ENCODE measurements around the gene STK39.

Gene STK39

DNA sequence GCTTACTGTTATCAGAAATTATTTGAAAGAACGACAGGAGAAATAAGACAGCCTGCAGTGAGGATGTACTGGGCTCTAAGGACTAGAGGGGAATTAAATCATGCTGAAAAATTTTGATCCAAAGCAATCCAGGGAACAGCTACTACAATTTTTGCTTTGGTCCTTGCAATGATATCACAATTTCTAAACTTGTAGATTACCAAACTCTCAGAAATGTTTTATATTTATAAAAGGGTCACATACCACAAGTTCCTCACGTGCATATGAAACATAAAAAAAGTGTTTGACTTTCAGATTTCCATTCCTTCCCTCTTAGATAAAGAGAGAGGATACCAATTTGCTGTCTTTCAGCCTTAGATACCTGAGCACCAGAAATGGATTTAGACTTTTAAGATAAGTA lies 261.2 kb downstream of the STK39 start:
- no peak for DNase-seq

DNA sequence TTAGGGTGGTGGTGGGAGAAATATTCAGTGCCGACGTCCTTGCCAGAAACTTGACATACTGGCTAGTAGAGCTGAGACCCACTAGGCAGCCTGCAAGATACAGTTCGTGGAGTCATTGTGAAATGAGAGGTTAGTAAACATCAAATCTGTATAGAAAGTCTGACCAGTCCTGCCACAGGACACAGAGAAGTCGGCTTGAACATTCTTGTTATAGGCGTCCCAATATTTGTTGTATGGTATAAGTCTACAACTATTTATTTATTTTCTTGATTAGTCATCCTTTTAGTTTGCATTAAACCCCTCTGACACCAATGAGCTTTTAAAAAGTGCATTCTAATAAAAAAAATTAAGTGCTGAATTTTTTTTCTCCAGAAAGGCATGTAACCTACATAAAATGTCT lies 265.4 kb downstream of the STK39 start:
- DNase-seq, result no peak

DNA sequence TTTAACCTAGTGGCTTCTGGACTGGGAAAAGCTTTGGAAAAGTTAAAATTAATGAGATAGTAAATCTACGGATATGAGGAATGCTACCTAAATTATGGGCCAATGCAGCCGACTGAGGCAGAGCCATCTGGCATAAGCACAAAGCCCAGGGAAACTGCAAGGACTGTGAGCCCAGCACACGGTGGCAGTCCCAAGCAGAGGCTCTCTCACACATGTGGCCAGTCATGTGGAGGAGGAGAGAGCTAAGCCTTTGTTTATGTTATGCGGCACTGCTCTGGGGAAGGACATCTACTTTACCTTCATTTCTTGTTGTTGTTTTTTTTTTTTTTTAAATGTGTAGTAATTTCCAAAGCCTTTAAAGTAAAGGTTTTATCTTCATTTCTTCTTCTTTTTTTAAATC lies 267.0 kb downstream of the STK39 start:
- no peak for DNase-seq

DNA sequence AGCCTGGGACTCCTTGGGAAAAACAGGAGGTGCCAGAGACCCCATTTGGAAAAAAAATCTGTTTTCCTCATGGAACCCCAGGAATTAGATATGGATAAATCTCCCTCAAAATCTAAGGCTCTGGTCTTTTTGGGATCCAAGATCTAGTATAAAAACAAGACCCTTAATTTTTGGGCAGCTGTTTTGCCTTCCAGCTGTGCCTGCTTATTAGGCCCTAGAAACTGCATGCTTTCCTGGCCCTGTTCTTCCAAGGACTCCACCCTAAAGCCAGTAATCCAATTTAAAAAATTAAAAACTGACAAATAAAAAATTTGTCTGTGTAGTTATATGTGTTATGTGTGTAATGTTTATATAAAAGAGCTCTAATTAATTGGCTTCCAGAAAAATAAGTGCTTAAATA lies 274.6 kb downstream of the STK39 start:
- DNase-seq, result no peak

DNA sequence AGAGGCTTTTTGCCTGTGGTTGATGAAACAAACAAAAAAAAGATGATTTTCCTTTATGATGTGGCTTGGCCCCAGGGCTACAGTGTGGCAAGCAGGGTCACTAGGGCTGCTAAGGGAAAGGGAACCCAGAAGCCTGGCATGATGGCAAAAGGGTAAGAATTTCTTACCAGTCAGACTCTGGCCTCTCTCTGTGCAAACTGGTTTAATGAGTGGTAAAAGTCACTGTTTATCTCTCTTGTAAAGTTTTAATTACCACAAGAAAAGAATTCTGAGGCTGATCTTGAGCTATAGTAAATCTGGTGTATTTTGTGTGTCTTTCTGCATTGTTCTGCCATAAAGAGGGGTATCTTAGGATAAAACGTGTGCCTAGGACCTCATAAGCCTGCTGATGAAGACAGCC lies 275.4 kb downstream of the STK39 start:
- DNase-seq, result no peak

DNA sequence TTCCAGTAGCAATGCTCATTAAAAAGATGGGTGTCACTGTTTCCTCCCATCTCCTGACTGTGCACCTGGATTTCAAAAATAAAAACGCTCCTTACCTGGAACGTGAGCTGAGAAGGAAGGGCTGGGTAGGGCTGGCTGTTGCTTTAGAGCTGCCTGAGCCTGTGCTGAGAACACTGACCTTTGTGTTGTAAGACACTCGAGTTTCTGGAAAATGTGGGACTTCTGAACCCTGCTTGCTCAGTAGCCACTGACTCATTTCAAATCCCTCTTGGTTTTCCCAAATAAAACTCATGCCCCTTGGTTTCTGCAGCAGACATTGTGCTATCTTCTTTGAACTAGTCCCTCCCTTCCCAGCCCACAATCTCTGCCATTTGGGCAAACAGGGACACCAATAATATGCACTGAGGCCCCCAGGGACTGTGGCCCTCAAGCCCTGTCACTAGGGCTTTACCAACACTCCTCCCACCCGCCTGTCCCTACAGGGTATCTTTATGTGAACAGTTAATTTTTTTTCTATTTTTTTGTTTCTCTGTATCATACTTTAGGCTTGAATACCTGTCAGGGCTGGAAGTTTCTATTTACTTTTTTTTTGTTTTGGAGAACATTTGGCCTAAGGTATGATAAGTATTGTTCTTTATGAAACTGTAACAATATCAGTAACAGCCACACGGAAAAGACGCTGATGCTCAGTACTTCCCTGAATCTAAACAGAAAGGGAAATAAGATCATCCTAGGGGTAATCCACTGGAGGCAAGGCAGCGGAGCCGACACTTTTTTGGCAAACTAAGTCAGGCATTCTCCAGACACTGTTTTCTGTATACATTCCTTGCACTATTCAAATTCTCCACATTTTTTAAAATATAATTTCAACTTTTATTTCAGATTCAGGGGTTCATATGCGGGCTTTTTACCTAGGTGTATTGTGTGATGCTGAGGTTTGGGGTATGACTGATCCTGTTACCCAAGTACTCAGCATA lies 280.2 kb downstream of the STK39 start:
- DNase-seq, result no peak

DNA sequence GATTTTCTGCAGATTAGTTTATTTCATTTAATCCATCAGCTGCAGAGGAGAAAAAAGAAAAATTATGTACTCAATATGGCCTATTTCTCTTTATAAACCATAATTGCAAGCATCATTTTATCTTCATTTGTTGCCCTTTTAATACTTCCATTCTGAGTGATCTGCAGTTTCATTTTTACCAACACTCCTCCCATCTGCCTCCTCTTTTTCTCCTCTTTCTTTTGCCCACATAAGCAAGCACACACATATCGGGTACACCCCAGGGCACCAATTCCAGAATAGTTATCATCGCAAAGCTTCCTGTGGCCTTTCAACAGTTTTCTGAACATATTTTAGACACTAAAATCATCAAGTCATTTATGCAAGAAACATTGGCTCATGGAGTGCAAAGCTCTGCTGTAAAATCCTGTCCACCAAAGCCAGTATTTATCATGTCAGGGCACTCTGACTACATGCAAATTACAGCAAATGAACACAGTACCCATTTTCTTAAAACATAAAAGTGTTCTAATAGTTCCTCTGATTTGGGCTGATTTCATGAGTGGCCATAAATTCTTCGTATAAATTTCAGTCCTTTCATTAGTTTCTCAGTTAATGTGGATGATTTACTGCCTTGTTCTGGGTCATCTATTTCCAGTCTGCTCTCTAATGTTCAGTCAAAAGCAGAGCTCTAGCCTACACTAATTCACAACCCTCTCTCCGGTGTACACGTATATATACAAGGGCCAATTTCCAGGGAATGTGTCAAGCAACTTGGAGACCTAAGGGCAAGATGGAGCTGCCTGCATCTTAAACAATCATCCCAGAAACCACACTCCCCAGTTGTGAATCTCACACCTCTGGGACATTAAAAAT lies 281.3 kb downstream of the STK39 start:
- DNase-seq, result no peak

DNA sequence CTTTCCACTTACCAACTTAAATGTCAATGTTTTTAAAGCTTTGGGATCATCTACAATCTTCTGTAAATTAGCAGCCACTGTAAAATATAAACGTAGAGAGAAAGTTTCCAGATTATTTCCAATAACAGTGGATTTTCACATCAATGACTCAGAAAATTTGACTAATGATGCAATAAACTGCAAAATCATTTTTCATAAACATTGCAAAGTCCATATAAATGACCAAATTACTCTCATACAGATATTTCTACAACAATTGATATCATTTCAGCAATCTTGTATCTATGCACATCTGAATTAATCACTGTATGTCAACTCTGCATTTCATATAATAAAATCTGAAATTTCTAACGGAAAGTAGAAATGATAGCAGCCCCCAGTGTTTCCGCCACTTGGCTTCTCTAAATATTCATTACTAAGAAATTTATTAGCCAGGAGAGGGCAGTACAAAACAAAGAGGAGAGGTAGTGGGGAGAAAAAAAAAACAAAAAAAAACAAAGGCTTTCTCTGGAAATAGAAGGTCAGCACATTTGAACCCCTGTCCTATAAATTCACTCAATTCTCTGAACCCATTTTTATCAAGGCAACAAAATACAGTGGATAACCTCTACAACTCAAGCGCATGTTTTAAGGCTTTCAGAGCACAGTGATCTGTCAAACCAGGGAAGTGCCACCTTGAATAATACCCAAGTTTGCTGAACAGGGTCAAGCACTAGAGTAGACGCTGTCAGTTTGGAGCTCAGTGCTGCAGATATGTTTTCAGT lies 282.6 kb downstream of the STK39 start:
- no peak for DNase-seq

DNA sequence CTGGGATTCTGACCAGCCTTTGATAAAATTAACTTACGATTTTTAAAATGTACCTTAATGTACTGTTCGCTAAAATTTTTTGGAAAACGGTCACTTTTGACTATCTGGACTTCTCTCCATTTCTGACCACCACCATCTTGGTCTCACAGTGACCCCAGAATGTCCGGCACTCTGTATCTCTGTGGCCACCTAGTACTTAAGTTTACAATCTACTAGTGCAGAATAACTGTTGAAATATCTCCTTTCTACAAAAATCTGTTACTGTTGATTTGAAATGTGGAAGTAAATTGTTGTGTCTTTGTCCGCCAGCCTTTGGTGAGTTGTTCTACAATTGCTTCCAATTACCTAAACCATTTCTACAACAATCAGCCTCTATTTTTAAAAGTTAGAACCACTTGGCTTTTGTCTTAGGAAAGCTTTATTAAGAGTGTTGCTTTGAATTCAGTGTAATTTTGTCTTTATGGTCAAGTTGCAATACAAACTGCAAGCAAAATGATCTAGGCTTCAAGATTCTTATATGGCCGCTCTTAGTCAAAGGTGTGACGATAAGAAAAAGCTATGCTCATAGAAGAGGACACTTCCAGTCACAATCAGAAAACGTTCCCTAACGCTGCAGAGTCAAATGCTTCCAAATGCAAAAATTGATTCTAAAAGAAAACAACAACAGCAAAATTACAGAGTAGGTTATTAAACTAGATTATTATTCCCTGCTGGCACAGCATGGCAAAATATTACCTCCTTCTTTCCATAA lies 283.3 kb downstream of the STK39 start:
- DNase-seq, result no peak

DNA sequence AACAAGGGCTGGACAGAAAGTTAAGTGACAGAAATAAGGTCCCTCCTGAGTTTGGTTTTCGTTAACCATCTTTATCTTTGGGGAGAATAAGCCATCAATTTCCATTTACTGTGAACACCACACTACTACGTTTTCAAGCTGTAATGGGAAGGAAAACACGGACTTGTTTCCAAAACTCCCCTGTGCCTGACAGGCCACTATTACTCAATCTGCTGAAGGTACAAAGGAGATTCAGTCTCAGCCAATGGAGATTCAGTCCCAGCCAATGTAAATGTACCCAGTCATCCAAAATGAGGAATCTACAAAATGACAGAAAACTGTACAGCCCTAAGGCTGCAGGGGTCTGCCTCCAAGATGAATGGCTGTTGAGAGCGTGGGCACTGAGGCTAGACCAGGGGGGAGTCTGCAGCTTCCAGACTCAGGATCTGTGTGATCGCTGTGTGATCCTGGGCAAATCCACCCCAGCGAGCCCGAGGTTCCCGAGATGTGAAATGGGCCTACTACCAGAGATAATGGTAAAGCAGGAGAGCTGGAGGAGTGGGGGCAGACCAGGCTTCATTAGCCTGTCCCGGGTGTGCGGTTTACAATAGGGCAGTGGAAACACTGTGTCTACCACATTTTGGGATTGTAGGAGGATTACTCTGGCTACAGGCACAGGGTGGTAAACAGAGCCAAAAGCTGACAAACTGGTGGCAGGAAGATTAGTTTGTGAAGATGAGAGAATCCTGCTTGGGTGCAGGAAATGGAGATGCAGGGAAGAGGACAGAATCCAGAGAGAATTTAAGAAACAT lies 284.8 kb downstream of the STK39 start:
- DNase-seq, result no peak

DNA sequence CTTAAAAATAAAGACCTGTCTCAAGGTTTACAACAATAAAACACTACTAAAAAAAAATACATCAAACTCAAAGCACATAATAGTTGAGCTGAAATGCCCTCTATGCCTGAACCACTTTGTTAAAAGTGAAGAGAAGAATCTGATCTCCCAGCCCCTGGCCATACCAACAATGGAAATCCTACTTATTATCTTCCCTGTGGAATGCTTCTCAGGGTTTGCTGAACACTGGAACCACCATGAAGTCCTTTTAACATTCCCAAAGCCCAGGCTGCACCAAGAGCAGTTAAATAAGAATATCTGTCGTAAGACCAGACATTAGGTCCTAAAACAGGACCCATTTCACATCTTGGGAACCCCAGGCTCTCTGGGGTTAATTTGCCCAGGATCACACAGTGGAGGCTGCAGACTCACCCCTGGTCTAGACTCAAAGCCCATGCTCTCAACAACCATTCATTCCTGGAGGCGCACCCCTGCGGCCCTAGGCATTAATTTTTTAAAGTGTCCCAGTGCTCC lies 285.8 kb downstream of the STK39 start:
- DNase-seq, result no peak

DNA sequence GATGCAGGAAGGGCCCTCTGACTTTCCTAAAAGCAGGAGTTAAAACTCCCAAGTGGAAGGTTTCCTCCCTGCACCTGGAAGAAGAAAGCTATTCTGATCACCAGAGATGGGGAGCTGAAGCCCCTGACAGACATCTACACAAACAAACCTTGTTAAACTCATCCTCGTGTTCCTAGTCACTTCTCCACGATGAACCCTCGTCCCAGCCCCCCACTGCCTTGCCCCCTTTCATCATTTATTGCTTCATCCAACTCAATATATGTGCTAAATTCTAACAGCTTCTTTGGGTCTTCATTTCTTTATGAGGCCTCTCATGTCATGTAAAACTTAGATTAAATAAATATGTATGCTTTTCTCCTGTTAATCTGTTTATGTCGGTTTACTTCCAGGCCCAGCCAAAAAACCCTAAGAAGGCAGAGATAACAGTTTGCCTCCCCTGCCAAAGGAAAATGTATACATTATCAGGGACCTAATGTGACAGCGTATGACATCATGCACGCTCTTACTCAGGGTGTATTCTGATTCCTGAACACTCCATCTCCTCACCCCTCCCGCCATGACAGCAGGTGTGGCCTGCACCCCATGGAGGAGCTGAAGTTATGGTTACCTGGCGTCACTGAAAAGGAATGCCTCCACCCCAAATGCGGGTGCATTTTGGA lies 287.2 kb downstream of the STK39 start:
- DNase-seq, result no peak

DNA sequence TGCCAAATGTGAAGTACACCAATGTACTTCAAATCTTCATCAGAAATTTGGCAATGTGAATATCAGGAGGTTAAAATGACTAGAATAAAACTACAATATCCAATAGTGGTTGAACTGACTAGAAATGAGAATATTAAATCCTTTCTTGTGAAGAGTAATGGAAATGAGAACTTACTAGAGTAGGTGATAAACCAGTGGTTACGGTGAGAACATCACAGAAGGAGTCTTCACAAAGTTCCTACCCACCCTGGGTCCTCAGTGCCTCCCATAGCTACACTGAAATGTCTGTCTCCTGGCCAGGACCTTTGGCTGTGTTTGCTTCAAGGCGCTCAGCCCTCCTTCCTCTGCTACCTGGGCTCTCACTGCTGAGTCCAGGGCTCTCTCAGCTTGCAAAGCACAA lies 289.7 kb downstream of the STK39 start:
- DNase-seq, result no peak

DNA sequence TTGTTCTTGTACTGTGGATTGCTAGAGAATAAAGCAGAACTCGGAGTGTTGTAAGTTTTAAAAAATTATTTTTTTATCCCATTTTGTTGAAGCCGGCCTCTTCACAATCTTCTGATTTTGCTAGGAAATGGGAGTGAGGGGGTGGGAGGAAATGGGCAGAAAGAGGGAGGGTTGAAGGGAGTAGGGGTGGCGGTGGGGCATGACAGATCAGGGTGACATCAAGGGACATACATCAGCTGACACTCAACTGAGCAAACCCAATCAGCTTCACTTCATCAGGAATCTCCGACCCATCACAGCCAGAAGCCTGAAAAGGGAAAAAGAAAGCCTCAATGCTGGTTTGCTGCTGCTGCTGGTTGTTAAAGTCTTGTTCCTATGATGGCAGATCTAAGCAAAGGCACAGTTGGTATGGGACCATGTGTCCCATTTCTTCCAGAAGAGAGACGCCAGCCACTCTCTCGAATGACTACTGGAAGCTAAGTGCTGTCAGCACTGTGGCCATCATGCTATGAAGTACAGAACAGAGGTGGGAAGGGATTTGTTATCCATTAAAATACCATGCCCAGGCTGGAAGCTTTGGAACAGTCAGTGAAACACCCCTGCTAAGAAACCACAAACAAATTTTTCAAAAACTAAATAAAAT lies 292.0 kb downstream of the STK39 start:
- no peak for DNase-seq

DNA sequence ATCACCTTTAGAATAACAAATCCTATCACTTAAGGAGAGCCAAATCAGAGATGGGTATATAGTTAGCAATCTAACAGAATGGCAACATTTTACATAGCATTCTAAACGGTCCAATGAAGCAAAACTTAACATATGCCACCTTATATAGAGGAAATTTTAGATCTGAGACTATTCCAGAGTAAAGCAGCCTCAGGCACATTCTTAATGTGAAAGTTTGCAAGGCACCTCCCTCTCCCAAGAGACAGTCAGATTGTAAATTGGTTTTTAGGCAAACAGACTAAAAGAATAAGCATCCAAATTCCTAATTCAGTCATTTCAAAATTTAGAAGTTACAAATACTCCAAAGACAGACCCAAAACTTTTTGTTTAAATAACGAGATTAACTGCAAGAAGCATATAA lies 292.9 kb downstream of the STK39 start:
- no peak for DNase-seq

DNA sequence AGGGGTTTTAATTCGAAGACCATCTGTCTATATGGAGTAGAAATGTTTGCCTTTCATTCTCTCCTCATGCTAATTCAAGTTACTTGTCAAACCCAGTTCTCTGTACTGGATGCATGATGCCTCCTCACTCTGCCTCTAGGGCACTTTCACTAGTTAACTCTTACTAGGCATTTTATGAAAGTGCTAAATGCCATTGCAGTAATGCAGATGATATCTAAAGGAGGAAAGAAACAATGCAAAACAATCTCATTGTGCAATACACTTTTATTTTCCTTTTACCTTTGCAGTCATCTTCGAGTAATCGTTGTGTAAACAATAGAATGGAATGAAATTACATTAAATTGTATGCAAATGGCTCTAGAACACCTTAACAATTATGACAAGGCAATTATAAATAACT lies 293.6 kb downstream of the STK39 start:
- DNase-seq, result no peak

DNA sequence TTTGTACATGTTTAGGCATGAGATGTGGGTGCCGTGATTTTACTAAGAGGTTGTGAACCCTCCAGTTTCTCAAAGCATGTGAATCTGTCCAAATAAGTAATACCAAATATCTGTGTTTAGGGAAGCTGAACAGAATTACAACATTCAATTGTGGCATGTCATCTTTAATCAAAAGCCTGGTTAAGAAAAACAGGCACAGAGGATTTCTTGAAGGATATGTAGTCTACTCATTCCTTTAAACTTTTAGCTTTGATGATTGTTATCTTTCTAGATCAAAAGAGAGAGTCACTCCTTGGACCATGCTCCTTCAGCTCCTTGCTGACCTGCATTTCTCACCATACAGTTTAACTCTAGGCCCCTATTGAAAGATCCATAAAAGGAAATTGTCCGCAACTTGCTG lies 296.8 kb downstream of the STK39 start:
- DNase-seq, result no peak

DNA sequence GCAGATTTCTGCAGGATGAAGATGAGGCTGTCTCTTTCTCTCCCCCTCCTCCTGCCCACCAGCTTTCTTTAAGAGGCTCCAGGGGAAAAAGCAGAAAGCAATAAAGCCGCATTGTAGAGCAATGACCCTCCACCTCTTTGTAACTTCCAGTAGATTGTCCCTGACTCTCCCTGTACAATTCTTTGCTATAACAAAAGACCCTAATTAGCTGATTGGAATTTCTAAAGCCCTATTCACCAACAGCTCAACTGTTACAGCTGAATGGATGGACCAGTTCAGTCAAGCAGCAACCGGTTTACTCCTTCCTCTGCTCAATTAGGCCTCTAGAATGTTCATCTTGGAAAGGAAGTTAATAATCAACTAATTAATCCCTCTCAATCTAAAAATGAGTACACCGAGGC lies 301.0 kb downstream of the STK39 start:
- no peak for DNase-seq

DNA sequence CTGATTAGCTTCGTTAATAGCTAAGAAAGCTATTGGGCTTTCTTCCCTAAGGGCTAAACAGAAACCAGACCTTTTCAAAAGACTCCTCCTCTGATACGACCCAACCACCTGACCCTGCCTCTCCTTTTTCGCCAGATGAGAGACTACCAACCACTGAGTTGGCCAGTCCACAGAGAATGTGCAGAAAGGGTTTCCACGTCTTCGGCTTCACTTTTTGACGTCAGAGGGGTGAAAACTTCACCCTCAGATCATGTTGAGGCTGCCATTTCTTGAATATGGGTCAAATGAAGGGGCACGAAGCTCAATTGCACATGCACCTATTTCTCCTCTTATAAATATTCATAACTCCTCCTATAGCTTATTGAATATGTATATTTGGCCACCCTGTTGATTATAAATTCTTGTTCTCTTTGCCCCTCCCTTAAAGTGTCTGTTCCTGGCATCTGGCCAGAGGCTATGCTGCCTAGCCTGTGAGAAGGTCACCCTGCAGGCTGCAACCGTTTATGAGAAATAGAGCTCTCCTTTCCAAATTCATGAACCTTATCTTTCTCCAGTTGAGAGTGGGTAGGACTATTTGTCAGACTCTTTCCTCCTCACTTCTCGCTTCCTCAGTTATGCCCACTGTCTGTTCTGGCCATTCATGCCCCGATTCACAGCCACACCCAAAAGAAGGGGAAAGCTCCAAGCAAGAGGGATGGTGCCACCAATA lies 301.6 kb downstream of the STK39 start:
- DNase-seq, result no peak
